Measurements from ENCODE around the gene SNX18. TPM values are rescaled to one million over a fixed set of nuclear protein-coding genes. Genes with fewer than 3 reads are reported as not detected.

The SNX18 gene
- total and polyA plus RNA-seq, 12 donors, result 4.0 to 89.4 (median 33.7) TPM

- 88 to 97% (median 93%) methylated on average over 11 of the region's 11 CpGs for WGBS, 4 donors
- TF ChIP-seq POLR2A (IDR thresholded peaks at IDR 0.05) (no peak), CTCF (IDR thresholded peaks at IDR 0.05) (no peak)
- Histone ChIP-seq H3K27me3 (no peaks in the 10 kb centered on the region), H3K36me3 (replicated peaks in 1 of 2) (no peaks in the 10 kb centered on the region), H3K9me3 (replicated peaks in 1 of 3) (no peaks in the 10 kb centered on the region), H3K4me1 (replicated peaks in 1 of 2) (peaks cover 15 to 17% of the 10 kb centered on the region in 2 donors), H3K4me3 (no peak overlapping the region), H3K27ac (no peak overlapping the region)
- intact Hi-C loops (cut with DNase I), result no loop called here
- no peak for DNase-seq
Measured at GRCh38 chr5:54551926-54552325, 34.4 kb downstream of the SNX18 start.

DNA sequence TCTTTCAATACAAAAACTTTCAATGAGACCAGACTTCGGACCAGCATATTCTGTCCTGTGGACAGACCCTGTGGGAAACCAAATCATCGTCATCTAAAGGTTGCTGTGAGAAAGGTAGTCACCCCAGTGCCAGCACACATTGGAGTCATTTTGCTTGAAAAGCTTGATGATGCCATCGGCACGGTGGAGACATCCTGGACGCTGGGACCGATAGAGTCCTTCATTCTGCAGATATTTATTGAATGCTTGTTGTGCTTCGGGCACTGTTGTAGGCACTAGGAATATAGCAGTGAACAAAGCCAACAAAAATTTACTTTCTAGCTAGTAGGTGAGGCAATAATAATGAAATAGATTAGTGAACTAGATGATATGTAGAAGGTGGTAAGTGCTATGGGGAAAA lies 34.9 kb downstream of the SNX18 start:
- Histone ChIP-seq H3K27me3 (no peaks in the 10 kb centered on the region), H3K27ac (no peak overlapping the region), H3K9me3 (replicated peaks in 1 of 3) (no peaks in the 10 kb centered on the region), H3K36me3 (replicated peaks in 1 of 2) (no peaks in the 10 kb centered on the region), H3K4me1 (replicated peaks in 1 of 2) (peaks cover 14 to 15% of the 10 kb centered on the region in 2 donors), H3K4me3 (no peak overlapping the region)
- 96 to 99% (median 97%) methylated on average over 7 of the region's 7 CpGs for WGBS, 4 donors
- no peak for DNase-seq
- TF ChIP-seq CTCF (IDR thresholded peaks at IDR 0.05), result no peak
- TF ChIP-seq POLR2A (IDR thresholded peaks at IDR 0.05), result no peak
- intact Hi-C loops (cut with DNase I), result no loop called here

DNA sequence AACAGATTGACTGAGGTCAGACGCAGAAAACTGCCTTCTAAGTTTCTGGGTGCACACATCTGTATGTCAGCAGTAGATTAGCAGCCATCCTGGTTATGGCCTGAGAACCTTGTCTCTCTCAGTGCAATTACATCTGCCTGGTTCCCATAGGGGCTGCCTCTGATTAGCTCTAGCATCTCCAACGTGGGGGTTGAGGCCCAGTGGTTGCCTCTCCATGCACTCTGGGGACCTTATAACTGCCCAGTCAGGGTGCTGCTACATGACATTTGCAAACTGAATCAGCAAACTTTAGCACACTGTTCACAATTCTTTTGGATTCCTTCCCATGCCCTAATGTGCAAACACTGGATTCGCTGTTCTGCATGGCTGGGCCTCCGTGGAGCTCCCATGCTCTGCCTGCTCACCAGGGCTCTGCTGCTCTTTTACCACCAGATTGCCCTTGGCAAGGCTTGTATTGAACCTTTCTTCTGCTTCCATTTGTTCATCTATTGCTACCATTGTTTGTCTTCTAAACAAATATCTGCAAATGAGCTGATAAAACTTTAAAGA lies 36.2 kb downstream of the SNX18 start:
- no peak for DNase-seq
- intact Hi-C loops (cut with DNase I), result no loop called here
- WGBS, 4 donors, result 85 to 93% (median 88%) methylated on average over 4 of the region's 4 CpGs
- Histone ChIP-seq H3K27ac (no peak overlapping the region), H3K4me3 (no peak overlapping the region), H3K27me3 (no peaks in the 10 kb centered on the region), H3K36me3 (replicated peaks in 1 of 2) (no peaks in the 10 kb centered on the region), H3K4me1 (replicated peaks in 1 of 2) (peaks cover 1 to 3% of the 10 kb centered on the region in 2 donors), H3K9me3 (replicated peaks in 1 of 3) (no peaks in the 10 kb centered on the region)
- TF ChIP-seq POLR2A (IDR thresholded peaks at IDR 0.05) (no peak), CTCF (IDR thresholded peaks at IDR 0.05) (no peak)

DNA sequence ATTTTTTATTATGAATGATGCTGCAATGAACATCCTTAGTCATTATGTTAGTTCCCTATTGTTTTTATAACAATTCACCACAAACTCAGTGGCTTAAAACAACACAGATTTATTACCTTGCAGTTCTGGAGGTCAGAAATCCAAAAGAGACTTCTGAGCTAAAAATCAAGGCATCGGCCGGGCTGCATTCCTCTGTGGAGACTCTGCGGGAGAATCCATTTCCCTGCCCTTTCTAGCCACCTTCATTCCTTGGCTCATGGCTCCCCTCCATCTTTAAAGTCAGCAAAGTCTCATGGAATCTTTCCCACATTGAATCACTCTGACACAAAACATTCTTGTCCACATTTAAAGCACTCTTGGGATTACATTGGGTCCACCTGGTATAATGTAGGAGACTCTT lies 38.6 kb downstream of the SNX18 start:
- H3K27ac ChIP-seq, result no peak overlapping the region
- H3K4me3 ChIP-seq, result no peak overlapping the region
- TF ChIP-seq POLR2A (IDR thresholded peaks at IDR 0.05) (no peak), CTCF (IDR thresholded peaks at IDR 0.05) (no peak)
- DNase-seq, result no peak
- H3K27me3 ChIP-seq, result no peaks in the 10 kb centered on the region
- 51 to 68% (median 59%) methylated on average over 3 of the region's 3 CpGs for WGBS, 4 donors
- H3K4me1 ChIP-seq (replicated peaks in 1 of 2), result no peaks in the 10 kb centered on the region
- intact Hi-C loops (cut with DNase I), result no loop called here
- H3K36me3 ChIP-seq (replicated peaks in 1 of 2), result no peaks in the 10 kb centered on the region
- H3K9me3 ChIP-seq (replicated peaks in 1 of 3), result no peaks in the 10 kb centered on the region
